Right atrium auricular region (tissue), 2 donors: ENCODE data around the gene ABHD17C. TPM values are rescaled to one million over a fixed set of nuclear protein-coding genes. Genes with fewer than 3 reads are reported as not detected.

Source experiments
- DNase-seq: peaks from one replicate; pipeline ENCODE4 v3.0.0-alpha.2; 2019; ENCODE audit warnings: low spot score
- H3K27ac ChIP-seq, 2 donors: fragments of 200-600 bp; sonication (generic); 1 replicate in 1 of 2; 2 replicates in 1 of 2; pipeline ENCODE4 v1.5.1; 2016 to 2019
- H3K27me3 ChIP-seq, 2 donors: fragments of 200-600 bp; sonication (generic); one replicate each; pipeline versions ENCODE4 v1.5.1 to v1.6.0; 2017 to 2019
- H3K36me3 ChIP-seq: fragments of 200-600 bp; sonication (generic); one replicate; pipeline ENCODE4 v1.5.1; 2016
- H3K4me1 ChIP-seq, 2 donors: fragments of 200-600 bp; sonication (generic); one replicate each; pipeline versions ENCODE4 v1.5.1 to v1.6.0; 2017 to 2019
- H3K4me3 ChIP-seq, 2 donors: fragments of 200-600 bp; sonication (generic); 1 replicate in 1 of 2; 2 replicates in 1 of 2; pipeline ENCODE4 v1.5.1; 2017 to 2019; ENCODE audit warnings: mild to moderate bottlenecking in 1 of 2, moderate library complexity in 1 of 2
- H3K9me3 ChIP-seq, 2 donors: fragments of 200-600 bp; sonication (generic); one replicate each; pipeline ENCODE4 v1.5.1; 2019
- CTCF ChIP-seq, 2 donors: fragments of 200-600 bp; sonication (generic); IDR thresholded peaks; one replicate each; pipeline ENCODE4 v1.5.1; 2019; ENCODE audit warnings: antibody characterized with exemption in 2 of 2
- total RNA-seq, 2 donors: library from RNA; depleted of rRNA; stranded (reverse); fragments of >200 nt; gene quantifications; one replicate each; pipeline ENCODE4 v1.1.0, GENCODE V29; 2016

ABHD17C gene
- total RNA-seq, 2 donors from 2014 or later = 1.0 to 1.7 TPM

GRCh38 chr15:80691575-80691974 lies 3.5 kb upstream of the ABHD17C start:
- no peak for DNase-seq
- Histone ChIP-seq H3K9me3 (no peaks in the 10 kb centered on the region), H3K4me3 (no peak overlapping the region), H3K27ac (no peak overlapping the region), H3K36me3 (no peaks in the 10 kb centered on the region), H3K27me3 (no peaks in the 10 kb centered on the region), H3K4me1 (peaks cover 0 to 10% of the 10 kb centered on the region in 2 donors)
- TF ChIP-seq CTCF (IDR thresholded peaks at IDR 0.05) = no peak

- Histone ChIP-seq H3K4me1 (peaks cover 0 to 17% of the 10 kb centered on the region in 2 donors), H3K4me3 (peak overlapping the region; percentile 61 to 85), H3K9me3 (no peaks in the 10 kb centered on the region), H3K27me3 (no peaks in the 10 kb centered on the region), H3K36me3 (no peaks in the 10 kb centered on the region), H3K27ac (peak overlapping the region; percentile 77 to 84)
- DNase-seq = no peak
- TF ChIP-seq CTCF (IDR thresholded peaks at IDR 0.05) = no peak
Observed at GRCh38 chr15:80693682-80694610, 1.2 kb upstream of the ABHD17C start.

GRCh38 chr15:80694611-80695098 lies 455 bp upstream of the ABHD17C start:
- DNase-seq = no peak

GRCh38 chr15:80695911-80696661 lies 976 bp downstream of the ABHD17C start:
- Histone ChIP-seq H3K36me3 (no peaks in the 10 kb centered on the region), H3K27ac (peak overlapping the region; percentile 55 to 67), H3K4me3 (peak overlapping the region; percentile 57 to 73), H3K27me3 (no peaks in the 10 kb centered on the region), H3K4me1 (peaks cover 0 to 17% of the 10 kb centered on the region in 2 donors), H3K9me3 (no peaks in the 10 kb centered on the region)
- DNase-seq = no peak
- TF ChIP-seq CTCF (IDR thresholded peaks at IDR 0.05) = no peak

More at GRCh38 chr15:80694611-80695098, 455 bp upstream of the ABHD17C start:
- Histone ChIP-seq H3K4me1 (peaks cover 0 to 17% of the 10 kb centered on the region in 2 donors), H3K36me3 (no peaks in the 10 kb centered on the region), H3K27ac (peak overlapping the region; percentile 77 to 84), H3K9me3 (no peaks in the 10 kb centered on the region), H3K27me3 (no peaks in the 10 kb centered on the region), H3K4me3 (peak overlapping the region; percentile 61 to 85)
- TF ChIP-seq CTCF (IDR thresholded peaks at IDR 0.05) = no peak

- no peak for DNase-seq
- H3K27me3 ChIP-seq = no peaks in the 10 kb centered on the region
- no peaks in the 10 kb centered on the region for H3K9me3 ChIP-seq
- H3K27ac ChIP-seq = no peak overlapping the region
- H3K4me3 ChIP-seq = no peak overlapping the region
- TF ChIP-seq CTCF (IDR thresholded peaks at IDR 0.05) = no peak
- H3K4me1 ChIP-seq = peaks cover 0 to 17% of the 10 kb centered on the region in 2 donors
- H3K36me3 ChIP-seq = no peaks in the 10 kb centered on the region
Observed at GRCh38 chr15:80697075-80697685, 2.1 kb downstream of the ABHD17C start.
